GM12864 (cell line): ENCODE results near the gene QRICH1.
A peak's percentile ranks its signal among the peaks of the same experiment; 100 is the strongest.

Experiments
- DNase-seq: peaks from one replicate; pipeline ENCODE4 v3.0.0-alpha.2; 2011; ENCODE audit warnings: low read depth
- H3K4me3 ChIP-seq: 2 replicates; pipeline ENCODE4 v1.5.1; 2011; ENCODE audit warnings: mild to moderate bottlenecking, low read depth, low read length, control low read depth
- TF ChIP-seq, protein P1 (sequence below): IDR thresholded peaks from 2 replicates; pipeline ENCODE4 v1.5.1; 2011; ENCODE audit warnings: low read depth, mild to moderate bottlenecking, moderate library complexity, low read length, control low read depth, inconsistent platforms; ENCODE audit errors: missing control alignments

Gene QRICH1

DNA sequence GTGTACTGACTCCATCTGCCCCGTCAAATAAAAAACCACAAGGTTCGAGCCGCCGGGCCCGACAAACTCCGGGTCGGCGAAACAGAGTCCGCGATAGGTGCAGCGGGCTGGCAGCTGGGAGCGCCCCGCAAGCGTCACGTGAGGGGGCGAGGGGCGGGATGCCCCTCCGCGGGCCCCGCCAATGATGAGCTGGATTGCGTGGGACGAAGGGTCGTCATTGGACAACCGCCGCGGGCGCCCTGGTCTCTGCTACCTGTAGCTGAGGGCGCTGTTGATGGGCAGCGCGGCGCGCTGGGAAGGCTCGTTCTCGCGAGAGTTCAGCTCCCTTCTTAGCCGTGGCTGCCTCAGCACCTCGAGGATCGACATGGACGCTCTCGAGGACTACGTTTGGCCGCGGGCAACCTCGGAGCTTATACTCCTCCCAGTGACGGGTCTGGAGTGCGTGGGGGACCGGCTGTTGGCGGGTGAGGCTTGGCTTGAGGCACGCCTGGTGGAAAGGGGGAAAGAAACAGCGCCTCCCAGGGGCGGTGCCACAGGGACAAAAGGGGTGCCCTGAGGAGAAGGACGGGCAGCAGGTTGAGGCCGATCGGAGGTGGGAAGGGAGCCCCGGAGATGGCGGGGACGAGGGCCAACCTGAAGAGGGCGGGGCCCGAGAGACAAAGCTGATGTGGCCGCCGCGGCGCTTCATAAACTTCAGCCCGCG, 86.7 kb downstream of the QRICH1 start, which contains the start of gene WDR6:
TSS of gene WDR6 (plus strand) at position 324 of the 703 bp plus-strand sequence. CDS start at position 365, 41 bp downstream.
- TF ChIP-seq, protein P1, sequence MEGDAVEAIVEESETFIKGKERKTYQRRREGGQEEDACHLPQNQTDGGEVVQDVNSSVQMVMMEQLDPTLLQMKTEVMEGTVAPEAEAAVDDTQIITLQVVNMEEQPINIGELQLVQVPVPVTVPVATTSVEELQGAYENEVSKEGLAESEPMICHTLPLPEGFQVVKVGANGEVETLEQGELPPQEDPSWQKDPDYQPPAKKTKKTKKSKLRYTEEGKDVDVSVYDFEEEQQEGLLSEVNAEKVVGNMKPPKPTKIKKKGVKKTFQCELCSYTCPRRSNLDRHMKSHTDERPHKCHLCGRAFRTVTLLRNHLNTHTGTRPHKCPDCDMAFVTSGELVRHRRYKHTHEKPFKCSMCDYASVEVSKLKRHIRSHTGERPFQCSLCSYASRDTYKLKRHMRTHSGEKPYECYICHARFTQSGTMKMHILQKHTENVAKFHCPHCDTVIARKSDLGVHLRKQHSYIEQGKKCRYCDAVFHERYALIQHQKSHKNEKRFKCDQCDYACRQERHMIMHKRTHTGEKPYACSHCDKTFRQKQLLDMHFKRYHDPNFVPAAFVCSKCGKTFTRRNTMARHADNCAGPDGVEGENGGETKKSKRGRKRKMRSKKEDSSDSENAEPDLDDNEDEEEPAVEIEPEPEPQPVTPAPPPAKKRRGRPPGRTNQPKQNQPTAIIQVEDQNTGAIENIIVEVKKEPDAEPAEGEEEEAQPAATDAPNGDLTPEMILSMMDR = peak; percentile 46
- peak; percentile 96 for DNase-seq
- peak within 1 kb of the TSS; percentile 72 for H3K4me3 ChIP-seq

DNA sequence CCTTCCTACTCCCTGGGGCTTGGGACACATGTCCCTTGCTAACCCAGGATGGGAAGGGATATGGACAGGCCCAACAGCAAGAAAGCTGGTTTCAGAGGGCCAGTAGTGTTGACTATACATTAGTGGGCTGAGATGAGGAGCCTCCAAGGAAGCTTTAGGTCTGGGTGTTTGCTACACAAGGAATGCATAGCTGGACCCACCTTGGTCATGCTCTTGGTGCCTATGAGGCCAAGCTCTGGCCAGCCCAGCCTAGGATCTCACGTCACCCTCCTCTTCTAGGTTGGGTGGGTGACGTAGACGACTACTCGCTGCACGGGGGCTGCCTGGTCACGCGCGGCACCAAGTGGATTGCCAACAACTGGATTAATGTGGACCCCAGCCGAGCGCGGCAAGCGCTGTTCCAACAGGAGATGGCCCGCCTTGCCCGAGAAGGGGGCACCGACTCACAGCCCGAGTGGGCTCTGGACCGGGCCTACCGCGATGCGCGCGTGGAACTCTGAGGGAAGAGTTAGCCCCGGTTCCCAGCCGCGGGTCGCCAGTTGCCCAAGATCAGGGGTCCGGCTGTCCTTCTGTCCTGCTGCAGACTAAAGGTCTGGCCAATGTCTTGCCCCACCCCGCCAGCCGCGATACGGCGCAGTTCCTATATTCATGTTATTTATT, 87.3 kb downstream of the QRICH1 start:
- TF ChIP-seq, protein P1 = no peak
- DNase-seq = no peak
- peak overlapping the region; percentile 72 for H3K4me3 ChIP-seq

DNA sequence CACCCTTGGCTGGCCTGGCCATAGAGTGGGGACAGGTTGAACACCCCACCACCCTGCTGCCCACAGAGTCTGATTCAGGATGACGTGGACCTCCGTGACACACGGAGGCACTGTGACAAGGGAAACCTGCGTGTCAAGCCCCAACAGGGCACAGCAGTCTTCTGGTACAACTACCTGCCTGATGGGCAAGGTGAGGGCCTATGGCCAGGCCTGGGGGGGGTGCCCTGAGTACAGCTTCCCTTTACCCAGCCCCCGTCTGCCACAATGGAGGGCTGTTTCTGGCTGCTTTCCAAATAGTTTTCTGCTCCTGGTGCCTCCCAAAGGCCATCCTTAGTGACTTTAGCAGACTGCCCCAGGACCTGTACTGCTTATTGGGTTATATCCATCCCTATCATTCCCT, 87.9 kb downstream of the QRICH1 start:
- TF ChIP-seq, protein P1 = no peak
- no peak overlapping the region; the same call in 1 of the 2 replicates for H3K4me3 ChIP-seq
- DNase-seq = no peak

DNA sequence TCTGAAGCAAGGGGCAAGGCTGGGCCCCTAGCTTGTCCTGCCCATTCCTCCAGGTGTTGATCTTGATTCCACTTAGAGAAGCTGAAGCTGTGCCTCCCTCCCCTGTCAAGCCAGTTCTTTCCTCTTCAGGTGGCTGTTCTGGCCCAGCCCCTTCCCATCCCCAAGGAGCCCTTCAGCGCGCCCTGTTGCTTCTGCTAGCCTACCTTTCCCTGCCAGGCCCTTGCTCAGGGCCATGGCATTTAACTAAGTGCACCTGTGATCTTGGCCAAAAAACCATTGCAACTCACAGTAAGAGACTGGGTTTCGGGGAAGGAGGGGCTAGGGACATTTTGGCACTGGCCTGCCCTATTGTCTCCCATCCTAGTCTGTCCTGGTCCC, 88.6 kb downstream of the QRICH1 start:
- DNase-seq = no peak
- TF ChIP-seq, protein P1 = no peak
- H3K4me3 ChIP-seq = no peak overlapping the region

DNA sequence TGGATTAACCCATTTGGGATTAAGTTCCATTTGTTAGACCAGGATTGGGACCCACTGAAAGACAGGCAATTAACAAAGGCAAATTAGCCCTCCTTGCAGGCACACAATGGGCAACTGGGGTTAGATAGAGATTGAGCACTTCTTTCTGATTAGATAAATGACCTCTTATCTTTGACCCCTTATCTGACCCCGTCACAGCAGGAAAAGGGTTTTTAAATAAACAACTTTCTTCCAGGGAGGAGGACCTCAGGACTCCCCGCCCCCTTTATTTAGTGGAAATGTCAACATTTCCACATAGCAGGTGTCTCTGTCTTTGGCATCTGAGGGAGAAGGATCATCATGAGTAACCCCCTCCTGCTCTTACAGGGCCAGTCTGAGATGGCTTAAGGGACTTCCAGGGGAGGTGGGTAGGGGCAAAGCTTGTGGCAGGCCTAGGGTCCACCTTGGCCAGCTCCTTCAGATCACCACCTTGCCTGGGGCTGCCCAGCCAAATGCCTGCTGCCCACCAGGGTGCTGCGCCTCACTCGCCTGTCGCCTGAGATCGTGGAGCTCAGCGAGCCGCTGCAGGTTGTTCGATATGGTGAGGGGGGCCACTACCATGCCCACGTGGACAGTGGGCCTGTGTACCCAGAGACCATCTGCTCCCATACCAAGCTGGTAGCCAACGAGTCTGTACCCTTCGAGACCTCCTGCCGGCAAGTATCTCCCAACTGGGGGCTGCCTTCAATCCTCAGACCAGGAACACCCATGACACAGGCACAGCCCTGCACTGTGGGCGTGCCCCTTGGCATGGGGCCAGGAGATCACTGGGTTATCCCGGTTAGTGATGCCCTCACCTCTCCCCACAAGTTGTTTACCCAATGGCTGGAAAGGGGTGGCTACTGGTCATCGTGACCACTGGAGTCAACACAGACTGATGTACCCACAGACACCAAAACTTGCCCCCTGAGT, 89.2 kb downstream of the QRICH1 start:
- H3K4me3 ChIP-seq = no peak overlapping the region
- DNase-seq = no peak
- TF ChIP-seq, protein P1 = no peak

DNA sequence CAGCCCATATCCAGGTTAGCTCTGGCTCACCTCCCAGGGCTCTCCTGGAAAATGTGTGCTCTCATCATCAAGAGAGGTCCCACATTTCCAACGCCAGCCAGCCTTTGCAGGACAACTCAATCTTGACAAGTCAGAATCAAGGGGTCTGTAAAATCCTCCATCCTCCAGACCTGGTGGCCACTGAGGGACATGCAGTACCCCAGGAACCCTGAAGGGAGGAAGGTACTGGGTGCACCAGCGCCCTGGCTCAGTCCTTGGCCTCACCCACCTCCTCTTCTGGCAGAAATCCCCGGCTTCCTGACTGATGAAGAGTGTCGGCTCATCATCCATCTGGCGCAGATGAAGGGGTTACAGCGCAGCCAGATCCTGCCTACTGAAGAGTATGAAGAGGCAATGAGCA, 92.7 kb downstream of the QRICH1 start:
- TF ChIP-seq, protein P1 = no peak
- DNase-seq = no peak
- no peak overlapping the region for H3K4me3 ChIP-seq
